HG03432 (cell line): ENCODE data around the gene OSTC.

Source experiments
- ATAC-seq: cut with Tn5 transposase; IDR thresholded peaks from one replicate; pipeline ENCODE4 v1.9.1; 2021; ENCODE audit warnings: mild to moderate bottlenecking, moderate library complexity; ENCODE audit not compliant: unreplicated experiment

The OSTC gene

GRCh38 chr4:108644237-108644636 lies 6.2 kb upstream of the OSTC start:
- no peak for ATAC-seq

GRCh38 chr4:108646706-108647105 lies 3.7 kb upstream of the OSTC start:
- no peak for ATAC-seq

GRCh38 chr4:108649863-108650211 lies 562 bp upstream of the OSTC start:
- ATAC-seq, result peak; percentile 27

DNA sequence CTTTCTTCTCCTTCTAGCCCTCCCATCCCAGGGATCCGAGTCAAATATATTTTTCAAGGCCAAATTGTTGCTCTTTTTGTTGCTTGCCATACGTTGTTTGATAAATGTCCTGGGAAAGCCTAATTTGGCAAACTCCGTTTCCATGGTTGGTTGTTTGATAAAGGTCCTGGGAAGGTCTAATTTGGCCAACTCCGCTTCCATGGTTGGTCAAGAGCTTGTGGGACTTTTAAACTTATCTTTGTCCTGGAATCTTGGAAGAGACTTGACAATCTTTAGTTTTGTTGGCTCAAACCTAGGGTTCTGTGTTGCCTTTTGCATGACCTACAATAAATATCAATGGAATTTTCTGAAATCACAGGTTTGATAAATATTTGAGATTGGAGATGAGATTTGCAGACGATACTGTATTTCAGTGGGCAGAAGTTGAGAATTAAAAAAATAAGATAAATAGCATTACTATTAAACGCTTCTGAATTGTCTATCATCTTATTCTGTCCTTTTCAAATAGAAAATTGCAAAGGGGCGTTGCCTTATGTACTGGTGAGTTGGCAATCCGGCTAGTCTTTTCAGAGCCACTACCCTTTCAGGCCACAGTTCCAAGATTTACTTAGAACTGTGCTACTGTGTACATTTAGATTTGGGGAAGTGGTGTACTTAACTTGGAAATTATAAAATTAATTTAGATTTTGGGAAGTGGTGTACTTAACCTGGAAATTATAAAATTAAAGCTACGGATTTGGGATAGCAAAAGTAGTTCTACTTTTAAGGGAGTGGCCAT lies 804 bp downstream of the OSTC start:
- ATAC-seq, result no peak

DNA sequence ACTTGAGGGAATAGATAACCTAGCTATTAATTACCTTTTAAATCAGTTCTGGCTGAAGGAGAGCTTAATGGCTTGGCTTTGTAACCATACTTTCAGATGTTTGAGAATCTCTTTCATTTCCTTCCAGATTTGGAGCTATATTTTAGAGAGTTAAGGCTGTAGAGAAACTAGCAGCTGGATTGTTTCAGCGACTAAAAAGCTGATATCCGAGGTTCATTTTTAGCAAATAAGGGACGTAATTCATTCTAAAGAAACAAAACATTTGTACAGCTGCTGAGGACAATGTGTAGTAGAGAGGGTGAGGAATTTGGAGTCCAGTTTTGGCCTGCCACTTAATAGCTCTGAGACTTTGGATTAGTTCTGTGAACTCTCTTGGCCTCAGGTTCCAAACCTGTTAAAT lies 12.2 kb downstream of the OSTC start:
- no peak for ATAC-seq

DNA sequence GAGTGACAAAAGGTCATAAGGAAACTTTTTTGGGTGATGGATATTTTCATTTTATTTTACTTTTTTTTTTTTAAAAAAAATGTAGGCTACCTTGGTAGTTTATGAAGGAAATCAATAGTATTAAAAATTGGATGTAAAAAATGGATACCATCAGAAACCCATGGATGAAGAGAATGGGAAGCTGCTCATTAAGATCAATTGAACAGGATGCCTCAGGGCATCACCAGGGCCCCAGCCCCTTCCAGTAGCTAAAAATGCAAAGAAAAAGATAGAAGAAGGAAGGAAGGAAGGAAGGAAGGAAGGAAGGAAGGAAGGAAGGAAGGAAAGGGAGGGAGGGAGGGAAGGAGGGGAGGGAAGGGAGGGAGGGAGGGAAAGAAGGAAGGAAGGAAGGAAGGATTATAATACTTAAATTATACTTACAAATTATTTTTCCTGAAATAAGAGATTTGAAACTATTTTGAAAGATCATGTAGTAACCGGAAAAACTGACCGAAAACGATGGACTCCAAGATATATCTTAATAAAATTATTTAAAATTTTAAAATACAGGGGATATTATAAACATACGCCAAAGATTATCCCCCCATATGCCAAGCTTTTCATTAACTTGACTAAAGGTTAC lies 24.1 kb downstream of the OSTC start:
- ATAC-seq, result no peak

GRCh38 chr4:108681321-108681809 lies 31.0 kb downstream of the OSTC start:
- ATAC-seq, result no peak

DNA sequence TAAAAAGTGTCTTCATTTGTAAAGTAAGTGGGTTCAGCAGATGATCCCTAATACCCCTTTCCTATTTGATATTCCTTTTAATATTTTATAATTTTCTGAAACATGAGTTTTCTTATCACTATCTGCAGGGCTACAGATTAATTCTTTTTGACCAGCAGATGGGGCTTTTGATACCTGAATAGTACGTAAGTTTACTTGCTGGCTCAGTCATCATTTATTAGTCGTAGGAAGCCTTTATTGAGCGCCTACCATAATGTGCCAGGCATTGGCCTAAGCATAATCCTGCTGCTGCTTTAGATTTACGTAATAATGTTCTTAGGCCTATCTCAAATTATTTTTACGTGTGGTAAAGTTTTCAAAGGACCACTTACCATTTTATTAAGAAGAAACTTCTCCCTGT lies 33.1 kb downstream of the OSTC start:
- ATAC-seq, result no peak

DNA sequence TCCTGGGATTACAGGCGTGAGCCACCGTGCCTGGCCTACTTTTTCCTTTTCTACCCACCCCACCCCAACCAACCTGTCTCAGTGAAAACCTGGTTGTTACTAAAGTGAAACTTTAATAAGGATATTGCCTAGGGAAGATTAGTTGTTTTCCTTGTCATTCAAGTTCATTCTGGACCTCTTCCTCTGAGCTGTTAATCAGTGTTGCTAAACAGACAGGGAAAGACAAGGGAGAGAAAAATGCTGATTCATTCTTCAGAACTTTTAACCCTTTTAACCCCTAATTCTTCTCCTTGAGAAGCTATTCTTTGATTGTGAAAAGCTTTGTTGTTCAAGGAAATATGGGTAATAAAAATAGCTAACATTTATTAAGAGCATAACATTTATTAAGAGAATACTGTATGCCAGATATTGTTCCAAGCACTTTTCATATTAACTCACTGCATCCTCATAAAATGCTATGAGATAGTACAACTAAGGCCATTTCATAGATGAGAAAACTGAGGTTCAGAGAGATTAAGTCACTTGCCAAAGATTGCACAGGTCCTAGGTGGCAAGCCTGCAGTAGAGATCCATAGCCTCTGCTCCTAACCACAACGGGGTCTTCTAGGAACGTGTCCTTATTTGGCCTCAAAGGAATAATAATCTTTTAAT lies 34.8 kb downstream of the OSTC start:
- ATAC-seq, result no peak

DNA sequence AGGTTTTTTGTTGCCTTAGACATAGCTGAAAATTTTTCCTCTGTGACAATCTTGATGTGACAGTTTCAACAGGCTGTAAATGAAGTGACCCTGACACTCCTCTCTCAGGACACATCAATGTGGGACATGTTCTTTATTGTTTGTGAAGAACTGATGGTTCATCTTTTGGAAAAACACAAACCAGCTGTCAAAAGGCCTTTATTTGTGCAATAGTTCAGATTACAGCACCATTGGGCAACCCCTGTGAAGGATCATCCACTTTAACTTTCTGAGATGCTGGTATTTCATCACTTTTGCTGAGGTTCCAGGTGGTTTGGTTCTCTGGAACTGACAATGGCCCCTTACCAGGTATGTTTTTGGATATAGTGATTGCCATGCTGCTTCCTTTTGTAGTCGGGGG lies 40.3 kb downstream of the OSTC start:
- ATAC-seq, result no peak

DNA sequence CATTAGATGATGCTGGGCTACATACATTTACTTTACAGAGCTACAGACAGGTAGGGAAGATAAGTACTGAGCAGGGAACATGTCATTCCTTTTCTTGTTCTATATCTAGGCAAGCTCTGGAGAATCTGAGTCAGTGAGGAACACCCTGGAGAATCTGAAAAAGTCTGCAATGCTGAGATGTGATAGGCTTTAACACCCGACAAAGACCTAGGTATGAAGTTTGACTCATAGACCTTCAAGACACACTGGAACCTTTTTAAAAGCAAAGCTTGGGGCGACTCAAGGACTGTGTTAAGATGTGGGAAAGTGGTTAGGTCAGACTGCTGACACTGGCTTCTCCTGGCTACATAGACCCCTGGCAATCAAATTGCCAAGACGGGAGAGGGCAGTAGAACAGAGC lies 42.8 kb downstream of the OSTC start:
- ATAC-seq, result no peak

GRCh38 chr4:108693819-108694218 lies 43.4 kb downstream of the OSTC start:
- no peak for ATAC-seq

DNA sequence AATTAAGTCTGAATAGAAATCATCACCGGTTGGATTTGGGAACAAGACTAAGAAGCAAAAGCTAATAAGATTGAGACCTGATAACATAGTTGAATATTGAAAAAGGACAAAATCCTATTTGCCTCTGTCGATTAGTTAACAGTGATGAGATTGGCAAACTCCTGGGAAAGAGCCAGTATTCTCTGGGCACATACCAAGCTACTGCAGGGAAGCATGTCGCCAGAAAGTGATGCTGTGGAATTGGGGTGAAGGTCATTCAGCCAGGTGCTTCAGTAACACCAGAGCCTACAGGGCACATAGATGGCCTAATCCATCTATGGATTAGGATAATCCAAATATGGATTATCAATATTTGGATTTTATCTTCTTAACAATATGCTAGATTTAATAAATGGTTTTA lies 44.0 kb downstream of the OSTC start:
- ATAC-seq, result no peak

DNA sequence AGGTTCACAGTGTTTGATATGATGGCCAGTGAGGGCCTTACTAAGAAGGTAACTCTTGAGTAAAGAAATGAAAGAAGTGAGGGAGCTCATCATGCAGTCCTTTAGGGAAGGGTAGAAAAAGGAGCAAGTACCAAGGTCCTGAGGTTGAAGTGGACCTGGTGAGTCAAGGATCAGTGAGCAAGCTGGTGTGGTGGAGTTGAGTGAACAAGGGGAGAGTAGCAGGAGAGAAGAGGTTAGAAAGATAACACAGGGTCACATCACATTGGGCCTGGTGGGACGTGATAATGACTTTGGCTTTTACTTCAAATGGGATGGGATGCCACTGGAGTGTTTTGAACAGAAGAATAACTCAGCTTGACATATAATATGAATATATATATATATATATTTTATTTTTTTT lies 44.7 kb downstream of the OSTC start:
- no peak for ATAC-seq

- no peak for ATAC-seq
These were observed 45.8 kb downstream of the OSTC start for GRCh38 chr4:108696160-108696559.

DNA sequence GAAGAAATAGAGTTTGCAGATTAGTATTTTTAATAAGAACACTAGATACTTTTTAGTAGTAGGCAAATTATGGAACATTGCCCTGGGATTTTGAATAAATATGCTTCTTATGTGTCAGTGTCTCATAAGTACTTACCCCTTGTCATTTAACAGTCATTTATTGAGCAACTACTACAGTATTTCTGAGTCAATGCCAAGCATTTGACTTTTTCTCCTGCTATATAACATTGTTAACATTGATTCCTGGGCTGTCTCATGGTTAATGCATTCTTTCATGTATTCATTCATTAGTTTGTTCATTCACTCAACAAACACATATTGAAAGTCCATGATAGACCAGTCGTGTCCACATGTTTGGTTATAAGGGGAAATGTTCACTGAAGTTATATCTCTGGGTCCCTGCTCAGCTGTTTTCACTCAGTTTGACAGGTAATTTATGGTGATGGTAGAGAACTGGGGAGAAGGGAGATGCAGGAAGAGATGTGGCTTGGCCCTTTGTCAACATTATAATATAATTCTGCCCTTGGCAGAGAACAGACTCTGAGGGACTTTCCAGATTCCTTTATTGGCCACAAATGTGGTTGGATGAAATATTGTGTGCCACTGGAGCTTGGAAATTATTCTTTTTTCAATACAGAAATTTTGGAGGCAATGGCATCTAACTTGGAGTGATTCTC lies 49.8 kb downstream of the OSTC start:
- no peak for ATAC-seq

GRCh38 chr4:108702960-108703359 lies 52.6 kb downstream of the OSTC start:
- peak; percentile 62 for ATAC-seq

GRCh38 chr4:108703370-108703769 lies 53.0 kb downstream of the OSTC start:
- no peak for ATAC-seq

DNA sequence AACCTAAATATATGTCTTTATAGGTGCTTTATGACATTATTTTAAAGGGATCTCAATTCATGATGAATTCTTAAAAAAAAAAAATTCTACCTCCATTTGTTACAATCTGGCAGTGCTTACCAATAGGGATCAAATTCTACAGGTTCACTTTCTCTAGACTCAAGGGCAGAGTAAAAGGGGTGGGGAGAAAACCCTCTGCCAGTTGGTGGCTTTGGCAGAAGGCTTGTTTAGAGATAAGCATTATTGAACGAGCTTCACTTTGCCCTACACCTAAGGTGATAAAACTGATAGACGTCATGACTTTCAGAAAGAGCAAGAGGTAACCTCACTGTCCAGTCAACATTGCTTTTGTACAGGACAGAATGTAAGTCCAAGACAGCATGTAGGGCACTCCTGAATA lies 53.6 kb downstream of the OSTC start:
- no peak for ATAC-seq

DNA sequence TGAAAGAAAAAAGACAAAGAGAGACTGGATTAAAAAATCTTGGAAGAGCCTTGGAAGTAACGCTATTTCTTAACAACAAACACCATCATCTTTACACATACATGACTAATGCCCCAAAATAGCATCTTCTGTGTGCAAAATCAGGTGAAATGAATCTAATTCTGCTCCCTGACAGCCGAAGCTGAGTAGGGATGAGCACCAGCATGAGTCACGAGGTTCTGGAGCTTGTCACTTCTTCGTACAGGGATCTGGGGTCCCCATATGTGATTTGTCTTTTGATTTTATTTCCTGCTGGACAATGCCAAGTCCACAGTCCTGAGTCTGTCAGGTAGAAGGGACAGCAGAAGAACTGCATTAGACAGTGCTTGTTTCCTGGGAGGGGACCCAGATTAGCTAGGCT lies 55.9 kb downstream of the OSTC start:
- no peak for ATAC-seq

- ATAC-seq, result no peak
These were observed 58.8 kb downstream of the OSTC start for GRCh38 chr4:108709234-108709633.

GRCh38 chr4:108709722-108710121 lies 59.3 kb downstream of the OSTC start:
- no peak for ATAC-seq
